Thyroid gland (tissue), 4 donors: ENCODE data around the gene NEDD1.

ENCODE experiments used
- POLR2A ChIP-seq, 2 donors: fragments of 450-650 bp; IDR thresholded peaks; one replicate each; pipeline ENCODE4 v1.6.1; 2017; ENCODE audit warnings: antibody characterized with exemption in 2 of 2, mild to moderate bottlenecking in 2 of 2, moderate library complexity in 1 of 2
- TF ChIP-seq, protein P1 (sequence below), 6 experiments: fragments of 200-600 bp in 3 of 6; fragments of 450-650 bp in 3 of 6; sonication (generic) in 3 of 6; IDR thresholded peaks; one replicate each; pipeline ENCODE4 v1.5.1; 2016 to 2019; ENCODE audit warnings: antibody characterized with exemption in 6 of 6, mild to moderate bottlenecking in 2 of 6, inconsistent platforms in 1 of 6, moderate library complexity in 1 of 6

GRCh38 chr12:96912261-96912660, 5.2 kb downstream of the NEDD1 start:
- TF ChIP-seq, protein P1, sequence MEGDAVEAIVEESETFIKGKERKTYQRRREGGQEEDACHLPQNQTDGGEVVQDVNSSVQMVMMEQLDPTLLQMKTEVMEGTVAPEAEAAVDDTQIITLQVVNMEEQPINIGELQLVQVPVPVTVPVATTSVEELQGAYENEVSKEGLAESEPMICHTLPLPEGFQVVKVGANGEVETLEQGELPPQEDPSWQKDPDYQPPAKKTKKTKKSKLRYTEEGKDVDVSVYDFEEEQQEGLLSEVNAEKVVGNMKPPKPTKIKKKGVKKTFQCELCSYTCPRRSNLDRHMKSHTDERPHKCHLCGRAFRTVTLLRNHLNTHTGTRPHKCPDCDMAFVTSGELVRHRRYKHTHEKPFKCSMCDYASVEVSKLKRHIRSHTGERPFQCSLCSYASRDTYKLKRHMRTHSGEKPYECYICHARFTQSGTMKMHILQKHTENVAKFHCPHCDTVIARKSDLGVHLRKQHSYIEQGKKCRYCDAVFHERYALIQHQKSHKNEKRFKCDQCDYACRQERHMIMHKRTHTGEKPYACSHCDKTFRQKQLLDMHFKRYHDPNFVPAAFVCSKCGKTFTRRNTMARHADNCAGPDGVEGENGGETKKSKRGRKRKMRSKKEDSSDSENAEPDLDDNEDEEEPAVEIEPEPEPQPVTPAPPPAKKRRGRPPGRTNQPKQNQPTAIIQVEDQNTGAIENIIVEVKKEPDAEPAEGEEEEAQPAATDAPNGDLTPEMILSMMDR (IDR thresholded peaks at IDR 0.05) = no peak
- no peak for TF ChIP-seq POLR2A (IDR thresholded peaks at IDR 0.05)
